ENCODE data around the gene GJA5.
A peak's percentile ranks its signal among the peaks of the same experiment; 100 is the strongest.

Gene GJA5

GRCh38 chr1:147800804-147801203 lies 40.4 kb upstream of the GJA5 start:
- H3K27ac ChIP-seq = no peak overlapping the region
- H3K4me3 ChIP-seq (ENCODE audit: low read depth, low read length) = no peak overlapping the region
- TF ChIP-seq CTCF (IDR thresholded peaks at IDR 0.05; ENCODE audit: low read depth, low read length, missing control alignments) = no peak
- in situ Hi-C loops (cut with HindIII; ENCODE audit: low pct_ligation_motif_present, low sequenced_read_pairs) = no loop called here
- no peaks in the 10 kb centered on the region for H3K36me3 ChIP-seq (replicated peaks)
- no peaks in the 10 kb centered on the region for H3K27me3 ChIP-seq (replicated peaks)
- no peak for DNase-seq

GRCh38 chr1:147798731-147799130 lies 38.3 kb upstream of the GJA5 start:
- in situ Hi-C loops (cut with HindIII; ENCODE audit: low pct_ligation_motif_present, low sequenced_read_pairs) = no loop called here
- no peak overlapping the region for H3K27ac ChIP-seq
- H3K4me3 ChIP-seq (ENCODE audit: low read depth, low read length) = no peak overlapping the region
- TF ChIP-seq CTCF (IDR thresholded peaks at IDR 0.05; ENCODE audit: low read depth, low read length, missing control alignments) = no peak
- H3K27me3 ChIP-seq (replicated peaks) = no peaks in the 10 kb centered on the region
- peak; percentile 17 for DNase-seq
- H3K36me3 ChIP-seq (replicated peaks) = no peaks in the 10 kb centered on the region

GRCh38 chr1:147794570-147794969 lies 34.2 kb upstream of the GJA5 start:
- no peak overlapping the region for H3K27ac ChIP-seq
- no peak overlapping the region for H3K4me3 ChIP-seq (ENCODE audit: low read depth, low read length)
- H3K27me3 ChIP-seq (replicated peaks) = no peaks in the 10 kb centered on the region
- H3K36me3 ChIP-seq (replicated peaks) = no peaks in the 10 kb centered on the region
- TF ChIP-seq CTCF (IDR thresholded peaks at IDR 0.05; ENCODE audit: low read depth, low read length, missing control alignments) = no peak
- DNase-seq = no peak
- in situ Hi-C loops (cut with HindIII; ENCODE audit: low pct_ligation_motif_present, low sequenced_read_pairs) = no loop called here

- Histone ChIP-seq H3K27ac (no peak overlapping the region), H3K36me3 (replicated peaks) (no peaks in the 10 kb centered on the region), H3K27me3 (replicated peaks) (no peaks in the 10 kb centered on the region), H3K4me3 (ENCODE audit: low read depth, low read length) (no peak overlapping the region)
- in situ Hi-C loops (cut with HindIII; ENCODE audit: low pct_ligation_motif_present, low sequenced_read_pairs) = no loop called here
- TF ChIP-seq CTCF (IDR thresholded peaks at IDR 0.05; ENCODE audit: low read depth, low read length, missing control alignments) = no peak
- DNase-seq = no peak
Observed at GRCh38 chr1:147791876-147792275, 31.5 kb upstream of the GJA5 start.

GRCh38 chr1:147787765-147788164 lies 27.4 kb upstream of the GJA5 start:
- no peak for DNase-seq
- in situ Hi-C loops (cut with HindIII; ENCODE audit: low pct_ligation_motif_present, low sequenced_read_pairs) = no loop called here
- no peak for TF ChIP-seq CTCF (IDR thresholded peaks at IDR 0.05; ENCODE audit: low read depth, low read length, missing control alignments)
- Histone ChIP-seq H3K27ac (no peak overlapping the region), H3K27me3 (replicated peaks) (no peaks in the 10 kb centered on the region), H3K36me3 (replicated peaks) (no peaks in the 10 kb centered on the region), H3K4me3 (ENCODE audit: low read depth, low read length) (no peak overlapping the region)

GRCh38 chr1:147786536-147786935 lies 26.1 kb upstream of the GJA5 start:
- in situ Hi-C loops (cut with HindIII; ENCODE audit: low pct_ligation_motif_present, low sequenced_read_pairs) = no loop called here
- DNase-seq = no peak
- no peak for TF ChIP-seq CTCF (IDR thresholded peaks at IDR 0.05; ENCODE audit: low read depth, low read length, missing control alignments)
- H3K27me3 ChIP-seq (replicated peaks) = no peaks in the 10 kb centered on the region
- no peak overlapping the region for H3K4me3 ChIP-seq (ENCODE audit: low read depth, low read length)
- no peak overlapping the region for H3K27ac ChIP-seq
- no peaks in the 10 kb centered on the region for H3K36me3 ChIP-seq (replicated peaks)

Measured in brain microvascular endothelial cell (primary cell).